ENCODE data around the gene SRGAP3.

The SRGAP3 gene

GRCh38 chr3:9185701-9186100 is 63.7 kb downstream of the SRGAP3 start:
- TF ChIP-seq, protein P1, sequence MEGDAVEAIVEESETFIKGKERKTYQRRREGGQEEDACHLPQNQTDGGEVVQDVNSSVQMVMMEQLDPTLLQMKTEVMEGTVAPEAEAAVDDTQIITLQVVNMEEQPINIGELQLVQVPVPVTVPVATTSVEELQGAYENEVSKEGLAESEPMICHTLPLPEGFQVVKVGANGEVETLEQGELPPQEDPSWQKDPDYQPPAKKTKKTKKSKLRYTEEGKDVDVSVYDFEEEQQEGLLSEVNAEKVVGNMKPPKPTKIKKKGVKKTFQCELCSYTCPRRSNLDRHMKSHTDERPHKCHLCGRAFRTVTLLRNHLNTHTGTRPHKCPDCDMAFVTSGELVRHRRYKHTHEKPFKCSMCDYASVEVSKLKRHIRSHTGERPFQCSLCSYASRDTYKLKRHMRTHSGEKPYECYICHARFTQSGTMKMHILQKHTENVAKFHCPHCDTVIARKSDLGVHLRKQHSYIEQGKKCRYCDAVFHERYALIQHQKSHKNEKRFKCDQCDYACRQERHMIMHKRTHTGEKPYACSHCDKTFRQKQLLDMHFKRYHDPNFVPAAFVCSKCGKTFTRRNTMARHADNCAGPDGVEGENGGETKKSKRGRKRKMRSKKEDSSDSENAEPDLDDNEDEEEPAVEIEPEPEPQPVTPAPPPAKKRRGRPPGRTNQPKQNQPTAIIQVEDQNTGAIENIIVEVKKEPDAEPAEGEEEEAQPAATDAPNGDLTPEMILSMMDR (IDR thresholded peaks at IDR 0.05; ENCODE audit: borderline replicate concordance, control extremely low read depth, extremely low read depth, insufficient read depth, missing control alignments) = no peak
- in situ Hi-C loops (cut with MboI; ENCODE audit: low sequenced_read_pairs, unreplicated experiment) = no loop called here
- no peak for DNase-seq (ENCODE audit: low spot score)

DNA sequence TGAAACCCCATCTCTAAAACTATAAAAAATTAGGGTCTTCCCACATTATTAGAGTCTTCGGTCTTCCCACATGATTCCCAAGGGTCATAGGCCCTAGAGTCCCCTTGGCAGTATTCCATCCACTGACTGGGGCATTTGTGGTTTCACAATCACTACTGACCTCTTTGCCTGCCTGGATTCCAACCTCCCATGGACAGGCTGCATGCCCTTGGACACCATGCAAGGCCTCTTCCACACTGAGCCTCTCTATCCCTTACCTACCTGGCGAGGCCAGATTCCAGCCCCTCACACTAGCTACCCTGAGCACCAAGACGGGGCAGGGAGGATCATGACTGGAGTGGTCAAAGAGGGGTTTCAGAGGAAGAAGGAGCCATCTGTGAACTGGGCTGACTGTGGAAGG is 64.4 kb downstream of the SRGAP3 start:
- TF ChIP-seq, protein P1 (IDR thresholded peaks at IDR 0.05; ENCODE audit: borderline replicate concordance, control extremely low read depth, extremely low read depth, insufficient read depth, missing control alignments) = no peak
- in situ Hi-C loops (cut with MboI; ENCODE audit: low sequenced_read_pairs, unreplicated experiment) = no loop called here
- DNase-seq (ENCODE audit: low spot score) = no peak

DNA sequence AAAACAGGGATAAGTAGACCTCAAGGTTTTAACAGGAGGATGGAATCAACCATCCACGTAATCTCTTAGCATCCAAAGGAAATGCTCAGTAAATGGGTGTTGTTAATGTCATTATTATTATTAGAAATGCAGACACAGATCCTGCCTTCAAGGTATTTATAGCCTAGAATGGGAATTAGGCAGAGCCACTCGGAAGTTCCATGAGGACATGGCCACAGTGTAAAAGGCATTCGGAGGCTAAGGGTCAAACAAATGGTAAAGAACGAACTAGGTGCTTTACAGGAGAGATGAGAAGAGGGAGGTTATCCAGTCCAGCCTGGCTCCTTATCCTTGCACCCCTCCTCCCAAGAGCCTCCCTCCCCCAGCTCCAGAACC is 65.0 kb downstream of the SRGAP3 start:
- in situ Hi-C loops (cut with MboI; ENCODE audit: low sequenced_read_pairs, unreplicated experiment) = no loop called here
- TF ChIP-seq, protein P1 (IDR thresholded peaks at IDR 0.05; ENCODE audit: borderline replicate concordance, control extremely low read depth, extremely low read depth, insufficient read depth, missing control alignments) = no peak

GRCh38 chr3:9183811-9184460 is 65.5 kb downstream of the SRGAP3 start:
- no peak for DNase-seq (ENCODE audit: low spot score)
- TF ChIP-seq, protein P1 (IDR thresholded peaks at IDR 0.05; ENCODE audit: borderline replicate concordance, control extremely low read depth, extremely low read depth, insufficient read depth, missing control alignments) = no peak

More for the DNA sequence above, 65.0 kb downstream of the SRGAP3 start:
- DNase-seq (ENCODE audit: low spot score) = no peak

GRCh38 chr3:9183011-9183410 is 66.4 kb downstream of the SRGAP3 start:
- TF ChIP-seq, protein P1 (IDR thresholded peaks at IDR 0.05; ENCODE audit: borderline replicate concordance, control extremely low read depth, extremely low read depth, insufficient read depth, missing control alignments) = no peak
- DNase-seq (ENCODE audit: low spot score) = no peak
- in situ Hi-C loops (cut with MboI; ENCODE audit: low sequenced_read_pairs, unreplicated experiment) = no loop called here

More at GRCh38 chr3:9183811-9184460, 65.5 kb downstream of the SRGAP3 start:
- in situ Hi-C loops (cut with MboI; ENCODE audit: low sequenced_read_pairs, unreplicated experiment) = no loop called here

- DNase-seq (ENCODE audit: low spot score) = no peak
- in situ Hi-C loops (cut with MboI; ENCODE audit: low sequenced_read_pairs, unreplicated experiment) = no loop called here
- TF ChIP-seq, protein P1 (IDR thresholded peaks at IDR 0.05; ENCODE audit: borderline replicate concordance, control extremely low read depth, extremely low read depth, insufficient read depth, missing control alignments) = no peak
These were observed 68.7 kb downstream of the SRGAP3 start for GRCh38 chr3:9180764-9181117.

Measured in GM13976 (cell line).